ENCODE results near the gene NPTX1. TPM values are rescaled to one million over a fixed set of nuclear protein-coding genes. Genes with fewer than 3 reads are reported as not detected.

The NPTX1 gene
- total and polyA plus RNA-seq, 2 experiments from 2014 or later: 3.4 to 20.5 TPM

GRCh38 chr17:80426671-80427326 lies 49.6 kb downstream of the NPTX1 start:
- H3K4me2 ChIP-seq: no peak overlapping the region
- H3K4me3 Mint-ChIP-seq: no peak overlapping the region
- peak overlapping the region; percentile 81; the same call in 1 of the 2 replicates for H2AFZ ChIP-seq
- peaks cover 4% of the 10 kb centered on the region; the same call in 2 of the 3 replicates for H3K4me1 Mint-ChIP-seq
- no peaks in the 10 kb centered on the region for H3F3A ChIP-seq (replicated peaks; ENCODE audit: low read depth)
- H3K4me1 ChIP-seq (ENCODE audit: insufficient read depth): no peaks in the 10 kb centered on the region
- no peaks in the 10 kb centered on the region; the same call in 2 of the 3 replicates for H3K36me3 Mint-ChIP-seq (ENCODE audit: low read depth)
- no peak for TF ChIP-seq JUNB (IDR thresholded peaks at IDR 0.05; ENCODE audit: unreplicated experiment)
- TF ChIP-seq NANOG (IDR thresholded peaks at IDR 0.05; ENCODE audit: borderline replicate concordance): no peak
- no peak for TF ChIP-seq ZNF462 (CRISPR knock-in tag; IDR thresholded peaks at IDR 0.05)
- TF ChIP-seq CTCF (conservative IDR thresholded peaks at IDR 0.05; ENCODE audit: low read depth in 2 of 2): peak; percentile 85 to 99
- TF ChIP-seq CREB1 (CRISPR knock-in tag; IDR thresholded peaks at IDR 0.05; ENCODE audit: low read depth): no peak
- no peak for TF ChIP-seq ZNF331 (CRISPR knock-in tag; IDR thresholded peaks at IDR 0.05; ENCODE audit: low read depth)
- no peak for TF ChIP-seq EZH2 (IDR thresholded peaks at IDR 0.05; ENCODE audit: low read depth, unreplicated experiment)
- ATAC-seq: peak; percentile 93
- no peaks in the 10 kb centered on the region for H3K36me3 ChIP-seq (ENCODE audit: insufficient read depth)
- no peak overlapping the region for H3K27ac ChIP-seq (ENCODE audit: low read depth)
- H3K27ac Mint-ChIP-seq: no peak overlapping the region
- H3K27me3 ChIP-seq (ENCODE audit: insufficient read depth): no peaks in the 10 kb centered on the region
- no peaks in the 10 kb centered on the region for H4K20me1 ChIP-seq (replicated peaks; ENCODE audit: insufficient read depth)
- no peaks in the 10 kb centered on the region for H3K9me3 Mint-ChIP-seq
- no peak overlapping the region for H3K4me3 ChIP-seq
- DNase-seq (ENCODE audit: low spot score): peak; percentile 90
- no peaks in the 10 kb centered on the region for H3K79me2 ChIP-seq (replicated peaks; ENCODE audit: insufficient read depth)
- peaks cover 13% of the 10 kb centered on the region for H3K27me3 Mint-ChIP-seq (ENCODE audit: insufficient read depth, low read depth, poor library complexity)
- H3K9me2 ChIP-seq (ENCODE audit: insufficient read depth): no peaks in the 10 kb centered on the region
